Vagina (tissue), 2 donors: ENCODE results near the gene PIK3R4. TPM values are rescaled to one million over a fixed set of nuclear protein-coding genes. Genes with fewer than 3 reads are reported as not detected.
A peak's percentile ranks its signal among the peaks of the same experiment; 100 is the strongest.

Experiments
- DNase-seq, 2 donors: peaks; one replicate each; pipeline ENCODE4 v3.0.0-alpha.2; 2017; ENCODE audit errors: extremely low spot score in 2 of 2
- H3K27ac ChIP-seq: fragments of 200-600 bp; sonication (generic); one replicate; pipeline ENCODE4 v1.5.1; 2019
- H3K27me3 ChIP-seq: fragments of 200-600 bp; sonication (generic); one replicate; pipeline ENCODE4 v1.5.1; 2019
- H3K36me3 ChIP-seq, 2 donors: fragments of 200-600 bp; sonication (generic); one replicate each; pipeline ENCODE4 v1.5.1; 2017 to 2019
- H3K4me1 ChIP-seq: fragments of 200-600 bp; sonication (generic); one replicate; pipeline ENCODE4 v1.5.1; 2019
- H3K4me3 ChIP-seq, 2 donors: fragments of 200-600 bp; sonication (generic); 1 replicate in 1 of 2; 2 replicates in 1 of 2; pipeline ENCODE4 v1.5.1; 2016 to 2019
- H3K9me3 ChIP-seq: fragments of 200-600 bp; sonication (generic); one replicate; pipeline ENCODE4 v1.5.1; 2019
- POLR2A ChIP-seq, 2 donors: fragments of 450-650 bp; IDR thresholded peaks; one replicate each; pipeline ENCODE4 v1.6.1; 2017; ENCODE audit warnings: antibody characterized with exemption in 2 of 2, mild to moderate bottlenecking in 2 of 2, moderate library complexity in 2 of 2
- POLR2AphosphoS5 ChIP-seq, 2 donors: sonication (generic); formaldehyde crosslinking; IDR thresholded peaks; one replicate each; pipeline ENCODE4 v1.9.0; 2017; ENCODE audit warnings: antibody characterized with exemption in 2 of 2, mild to moderate bottlenecking in 2 of 2, low read depth in 1 of 2; ENCODE audit not compliant: insufficient read depth in 1 of 2
- intact Hi-C: fragments of 100-400 bp; cut with DNase I; formaldehyde crosslinking; loops from one replicate; pipeline ENCODE4 v1.15.1; 2023
- total RNA-seq: library from RNA; depleted of rRNA; stranded (reverse); fragments of >200 nt; gene quantifications from one replicate; pipeline ENCODE4 v1.2.3, GENCODE V29; 2016
- TF ChIP-seq, protein P1 (sequence below), 3 experiments: fragments of 450-650 bp in 2 of 3; fragments of 200-600 bp in 1 of 3; sonication (generic) in 1 of 3; IDR thresholded peaks; one replicate each; pipeline ENCODE4 v1.5.1; 2017 to 2019; ENCODE audit warnings: antibody characterized with exemption in 3 of 3, mild to moderate bottlenecking in 2 of 3, moderate library complexity in 2 of 3

PIK3R4 gene
- total RNA-seq, 1 donor from 2014 or later, result 20.6 TPM

DNA sequence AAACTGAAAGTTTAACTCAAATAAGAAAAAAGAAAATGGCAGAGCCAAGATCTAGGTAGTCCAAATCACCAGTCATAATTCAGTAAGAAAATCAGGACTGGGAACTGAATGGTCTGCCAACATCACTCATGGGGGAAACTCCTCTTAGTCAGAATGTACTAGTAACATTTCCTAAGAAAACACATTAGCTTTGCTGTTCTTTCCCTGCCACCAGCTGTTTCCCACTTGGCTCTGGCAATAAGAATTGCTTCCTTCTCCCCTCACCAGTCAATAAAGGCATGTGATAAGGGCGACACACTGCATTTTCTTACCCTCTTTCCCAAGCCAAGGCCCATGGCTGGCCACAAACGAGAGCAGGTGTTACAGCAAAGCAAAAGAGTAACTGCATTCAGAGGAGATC is 46.1 kb downstream of the PIK3R4 start:
- intact Hi-C loops, result no loop called here
- no peak for DNase-seq
- H3K9me3 ChIP-seq, result no peaks in the 10 kb centered on the region
- H3K27ac ChIP-seq, result no peak overlapping the region
- TF ChIP-seq POLR2AphosphoS5 (IDR thresholded peaks at IDR 0.05; ENCODE audit: insufficient read depth in 1 of 2, low read depth in 1 of 2) (peak in 1 of 2 donors; percentile 22), POLR2A (IDR thresholded peaks at IDR 0.05) (no peak)
- H3K27me3 ChIP-seq, result no peaks in the 10 kb centered on the region
- no peaks in the 10 kb centered on the region for H3K4me1 ChIP-seq
- H3K4me3 ChIP-seq, result no peak overlapping the region
- H3K36me3 ChIP-seq, result peaks cover 0 to 29% of the 10 kb centered on the region in 2 donors

DNA sequence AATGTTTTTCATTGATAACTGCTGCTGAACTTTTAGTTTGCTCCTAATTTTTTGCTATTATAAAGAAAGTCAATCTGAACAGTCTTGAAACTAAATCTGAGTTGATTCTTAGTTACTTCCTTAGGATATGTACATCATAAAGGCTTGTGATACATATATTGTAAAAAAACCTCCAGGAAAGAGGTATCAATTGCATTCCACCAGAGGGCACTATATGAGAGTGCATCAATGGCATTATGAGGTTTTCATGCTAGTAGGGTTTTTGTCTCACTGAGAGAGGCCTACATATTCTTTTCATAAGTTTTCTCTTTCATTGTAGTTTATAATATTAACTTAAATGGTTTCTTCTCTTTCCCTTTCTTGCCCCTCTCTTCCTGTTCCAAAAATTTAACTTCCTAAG is 46.9 kb downstream of the PIK3R4 start:
- intact Hi-C loops, result no loop called here
- Histone ChIP-seq H3K4me3 (no peak overlapping the region), H3K4me1 (no peaks in the 10 kb centered on the region), H3K36me3 (peaks cover 0 to 29% of the 10 kb centered on the region in 2 donors), H3K27ac (no peak overlapping the region), H3K9me3 (no peaks in the 10 kb centered on the region), H3K27me3 (no peaks in the 10 kb centered on the region)
- no peak for DNase-seq
- TF ChIP-seq, protein P1, sequence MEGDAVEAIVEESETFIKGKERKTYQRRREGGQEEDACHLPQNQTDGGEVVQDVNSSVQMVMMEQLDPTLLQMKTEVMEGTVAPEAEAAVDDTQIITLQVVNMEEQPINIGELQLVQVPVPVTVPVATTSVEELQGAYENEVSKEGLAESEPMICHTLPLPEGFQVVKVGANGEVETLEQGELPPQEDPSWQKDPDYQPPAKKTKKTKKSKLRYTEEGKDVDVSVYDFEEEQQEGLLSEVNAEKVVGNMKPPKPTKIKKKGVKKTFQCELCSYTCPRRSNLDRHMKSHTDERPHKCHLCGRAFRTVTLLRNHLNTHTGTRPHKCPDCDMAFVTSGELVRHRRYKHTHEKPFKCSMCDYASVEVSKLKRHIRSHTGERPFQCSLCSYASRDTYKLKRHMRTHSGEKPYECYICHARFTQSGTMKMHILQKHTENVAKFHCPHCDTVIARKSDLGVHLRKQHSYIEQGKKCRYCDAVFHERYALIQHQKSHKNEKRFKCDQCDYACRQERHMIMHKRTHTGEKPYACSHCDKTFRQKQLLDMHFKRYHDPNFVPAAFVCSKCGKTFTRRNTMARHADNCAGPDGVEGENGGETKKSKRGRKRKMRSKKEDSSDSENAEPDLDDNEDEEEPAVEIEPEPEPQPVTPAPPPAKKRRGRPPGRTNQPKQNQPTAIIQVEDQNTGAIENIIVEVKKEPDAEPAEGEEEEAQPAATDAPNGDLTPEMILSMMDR (IDR thresholded peaks at IDR 0.05), result peak in 1 of 3 experiments; percentile 16
- TF ChIP-seq POLR2AphosphoS5 (IDR thresholded peaks at IDR 0.05; ENCODE audit: insufficient read depth in 1 of 2, low read depth in 1 of 2), result no peak

DNA sequence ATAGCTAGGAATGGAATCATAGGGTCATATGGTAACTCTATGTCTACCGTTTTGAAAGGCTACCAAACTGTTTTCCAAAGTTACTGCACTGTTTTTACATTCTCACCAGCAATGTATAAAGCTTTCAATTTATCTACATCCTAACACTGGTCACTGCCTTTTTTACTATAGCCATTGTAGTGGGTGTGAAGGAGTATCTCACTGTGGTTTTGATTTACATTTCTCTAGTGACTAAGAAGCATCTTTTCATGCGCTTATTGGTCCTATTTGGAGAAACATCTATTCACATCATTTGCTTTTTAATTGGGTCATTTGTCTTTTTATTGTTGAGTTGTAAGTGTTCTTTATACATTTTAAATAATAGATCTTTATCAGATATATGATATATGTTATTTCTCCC is 53.3 kb downstream of the PIK3R4 start:
- peaks cover 0 to 10% of the 10 kb centered on the region in 2 donors for H3K36me3 ChIP-seq
- no peak overlapping the region for H3K4me3 ChIP-seq
- no peaks in the 10 kb centered on the region for H3K4me1 ChIP-seq
- intact Hi-C loops, result no loop called here
- TF ChIP-seq, protein P1 (IDR thresholded peaks at IDR 0.05), result no peak
- no peaks in the 10 kb centered on the region for H3K27me3 ChIP-seq
- DNase-seq, result no peak
- no peaks in the 10 kb centered on the region for H3K9me3 ChIP-seq
- H3K27ac ChIP-seq, result no peak overlapping the region

DNA sequence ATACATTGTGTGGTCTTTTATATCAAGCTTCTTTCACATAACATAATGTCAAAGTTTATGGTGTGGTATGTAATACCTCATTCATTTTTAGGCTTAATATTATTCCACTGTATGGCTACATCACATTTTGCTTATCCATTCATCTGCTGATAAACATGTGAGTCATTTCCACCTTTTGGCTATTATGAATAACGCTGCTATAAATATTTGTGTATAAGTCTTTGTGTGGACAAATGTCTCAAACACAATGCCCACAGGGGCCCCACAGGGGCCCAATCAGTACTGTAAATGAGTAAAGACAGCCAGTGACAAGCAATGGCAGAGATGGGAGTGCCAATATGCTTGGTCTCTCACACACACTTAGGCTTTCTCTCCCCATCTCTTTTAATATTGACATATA is 54.2 kb downstream of the PIK3R4 start:
- TF ChIP-seq POLR2A (IDR thresholded peaks at IDR 0.05) (no peak), POLR2AphosphoS5 (IDR thresholded peaks at IDR 0.05; ENCODE audit: insufficient read depth in 1 of 2, low read depth in 1 of 2) (no peak)
- TF ChIP-seq, protein P1 (IDR thresholded peaks at IDR 0.05), result no peak
- Histone ChIP-seq H3K9me3 (no peaks in the 10 kb centered on the region), H3K36me3 (peaks cover 0 to 14% of the 10 kb centered on the region in 2 donors), H3K27ac (no peak overlapping the region), H3K4me3 (no peak overlapping the region), H3K4me1 (no peaks in the 10 kb centered on the region), H3K27me3 (no peaks in the 10 kb centered on the region)
- intact Hi-C loops, result no loop called here
- no peak for DNase-seq

DNA sequence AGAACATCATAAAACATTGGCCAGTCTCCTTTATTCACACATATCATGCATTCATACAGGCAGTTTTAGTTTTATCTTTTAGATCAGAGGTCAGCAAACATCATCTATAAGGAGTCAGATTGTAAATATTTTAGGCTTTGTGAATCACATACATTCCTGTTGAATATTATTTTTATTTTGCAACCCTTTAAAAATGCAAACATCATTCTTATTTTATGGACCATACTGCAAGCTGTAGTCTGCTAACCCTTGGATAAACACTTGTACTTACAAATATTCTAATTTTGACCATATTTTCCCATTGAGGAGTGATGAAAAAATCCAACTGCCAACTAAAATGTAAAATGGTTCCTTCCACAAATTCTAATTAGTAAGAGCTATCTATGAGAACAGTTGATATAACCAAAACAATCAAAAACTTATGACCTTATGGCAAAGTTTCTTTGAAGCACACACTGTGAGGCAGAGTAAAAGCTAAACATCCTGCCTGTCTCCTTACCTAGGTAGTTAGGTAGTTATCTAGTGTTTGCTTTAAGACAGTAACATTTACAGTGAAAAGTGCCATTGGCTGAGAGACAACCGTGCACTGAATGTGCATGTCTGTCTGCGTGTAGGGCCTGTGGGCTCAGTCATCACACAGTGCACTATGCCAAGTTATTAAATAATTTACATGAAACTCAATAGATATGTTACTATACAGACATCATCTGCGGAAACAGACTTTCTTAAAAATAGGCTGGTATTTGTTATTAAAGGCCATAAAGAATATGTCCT is 57.7 kb downstream of the PIK3R4 start:
- Histone ChIP-seq H3K36me3 (peaks cover 0 to 18% of the 10 kb centered on the region in 2 donors), H3K4me1 (no peaks in the 10 kb centered on the region)
- intact Hi-C loops, result no loop called here

More for the DNA sequence above, 57.7 kb downstream of the PIK3R4 start:
- DNase-seq, result no peak
- TF ChIP-seq, protein P1 (IDR thresholded peaks at IDR 0.05), result no peak
- no peak for TF ChIP-seq POLR2AphosphoS5 (IDR thresholded peaks at IDR 0.05; ENCODE audit: insufficient read depth in 1 of 2, low read depth in 1 of 2)
- no peak for TF ChIP-seq POLR2A (IDR thresholded peaks at IDR 0.05)
- Histone ChIP-seq H3K9me3 (no peaks in the 10 kb centered on the region), H3K27ac (no peak overlapping the region), H3K4me3 (no peak overlapping the region), H3K27me3 (no peaks in the 10 kb centered on the region)
